Subcutaneous adipose tissue (tissue), 4 donors: Measurements from ENCODE around the gene TMEM267. TPM values are rescaled to one million over a fixed set of nuclear protein-coding genes. Genes with fewer than 3 reads are reported as not detected.

Experiments used
- total RNA-seq, 4 donors: library from RNA; depleted of rRNA; stranded (reverse); fragments of >200 nt; gene quantifications; one replicate each; pipeline ENCODE4 v1.1.0, GENCODE V29; 2016
- TF ChIP-seq, protein P1 (sequence below): fragments of 450-650 bp; IDR thresholded peaks from one replicate; pipeline ENCODE4 v1.5.1; 2016; ENCODE audit warnings: low read depth, mild to moderate bottlenecking, control low read depth, antibody characterized with exemption, moderate library complexity

TMEM267 gene
- total RNA-seq, 4 donors from 2014 or later: 3.4 to 18.9 (median 7.2) TPM

DNA sequence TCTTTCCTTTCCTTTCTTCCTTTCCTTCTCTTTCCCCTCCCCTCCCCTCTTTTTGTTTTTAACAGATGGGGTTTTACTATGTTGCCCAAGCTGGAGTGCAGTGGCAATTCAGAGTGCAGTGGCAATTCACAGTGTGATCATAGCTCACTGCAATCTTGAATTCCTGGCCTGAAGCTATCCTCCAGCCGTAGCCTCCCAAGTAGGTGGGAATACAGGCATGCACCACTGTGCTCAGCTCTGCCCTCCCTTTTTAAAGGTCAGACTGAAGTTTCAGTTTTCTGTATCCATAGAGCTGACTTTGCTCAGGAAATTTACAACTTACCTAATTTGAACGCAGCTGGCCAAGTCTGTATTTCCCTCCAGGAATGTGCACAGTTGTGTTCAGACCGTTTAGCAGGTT is 72.2 kb downstream of the TMEM267 start:
- TF ChIP-seq, protein P1, sequence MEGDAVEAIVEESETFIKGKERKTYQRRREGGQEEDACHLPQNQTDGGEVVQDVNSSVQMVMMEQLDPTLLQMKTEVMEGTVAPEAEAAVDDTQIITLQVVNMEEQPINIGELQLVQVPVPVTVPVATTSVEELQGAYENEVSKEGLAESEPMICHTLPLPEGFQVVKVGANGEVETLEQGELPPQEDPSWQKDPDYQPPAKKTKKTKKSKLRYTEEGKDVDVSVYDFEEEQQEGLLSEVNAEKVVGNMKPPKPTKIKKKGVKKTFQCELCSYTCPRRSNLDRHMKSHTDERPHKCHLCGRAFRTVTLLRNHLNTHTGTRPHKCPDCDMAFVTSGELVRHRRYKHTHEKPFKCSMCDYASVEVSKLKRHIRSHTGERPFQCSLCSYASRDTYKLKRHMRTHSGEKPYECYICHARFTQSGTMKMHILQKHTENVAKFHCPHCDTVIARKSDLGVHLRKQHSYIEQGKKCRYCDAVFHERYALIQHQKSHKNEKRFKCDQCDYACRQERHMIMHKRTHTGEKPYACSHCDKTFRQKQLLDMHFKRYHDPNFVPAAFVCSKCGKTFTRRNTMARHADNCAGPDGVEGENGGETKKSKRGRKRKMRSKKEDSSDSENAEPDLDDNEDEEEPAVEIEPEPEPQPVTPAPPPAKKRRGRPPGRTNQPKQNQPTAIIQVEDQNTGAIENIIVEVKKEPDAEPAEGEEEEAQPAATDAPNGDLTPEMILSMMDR: no peak

DNA sequence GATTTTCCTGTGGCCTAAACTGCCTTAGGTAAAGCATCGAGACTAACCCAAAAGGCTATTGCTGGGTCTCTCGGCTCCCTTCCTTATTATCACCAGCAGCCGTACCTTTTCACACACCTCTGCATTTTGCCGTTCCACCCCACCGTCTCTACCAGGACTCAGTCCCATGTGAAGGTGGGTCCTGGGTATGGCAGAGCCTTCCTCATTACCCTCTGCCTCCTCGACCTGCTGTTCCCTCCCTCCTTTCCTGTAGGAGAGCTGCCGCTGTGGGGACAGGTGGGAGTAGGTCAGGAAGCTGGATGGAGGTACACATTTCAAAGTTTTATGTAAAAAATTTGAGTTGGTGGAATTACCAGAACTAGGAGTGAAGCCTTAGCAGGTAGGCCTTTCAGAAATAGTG is 73.3 kb downstream of the TMEM267 start:
- TF ChIP-seq, protein P1: no peak

DNA sequence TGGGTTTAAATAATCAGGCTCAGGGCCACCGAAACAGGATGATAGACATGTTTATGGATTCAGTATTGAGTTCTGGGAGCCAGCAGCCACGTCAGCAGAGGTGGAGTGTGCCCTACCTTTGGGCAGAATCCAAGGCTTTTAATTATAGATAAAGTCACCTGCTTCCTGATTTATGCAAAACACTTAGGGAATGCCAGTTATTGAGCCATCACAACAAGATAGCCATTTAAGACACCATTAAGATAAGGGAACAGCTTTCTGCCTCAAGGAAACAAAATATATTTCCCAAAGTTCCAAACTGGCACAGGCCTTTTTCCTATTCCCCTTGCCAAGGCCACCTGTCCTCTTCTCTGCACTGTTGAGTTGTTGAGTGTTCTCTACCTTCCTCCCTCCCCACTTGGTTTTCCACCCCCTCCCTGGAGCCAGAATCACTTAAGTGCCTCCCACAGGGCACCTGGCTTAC is 73.8 kb downstream of the TMEM267 start:
- TF ChIP-seq, protein P1: no peak

DNA sequence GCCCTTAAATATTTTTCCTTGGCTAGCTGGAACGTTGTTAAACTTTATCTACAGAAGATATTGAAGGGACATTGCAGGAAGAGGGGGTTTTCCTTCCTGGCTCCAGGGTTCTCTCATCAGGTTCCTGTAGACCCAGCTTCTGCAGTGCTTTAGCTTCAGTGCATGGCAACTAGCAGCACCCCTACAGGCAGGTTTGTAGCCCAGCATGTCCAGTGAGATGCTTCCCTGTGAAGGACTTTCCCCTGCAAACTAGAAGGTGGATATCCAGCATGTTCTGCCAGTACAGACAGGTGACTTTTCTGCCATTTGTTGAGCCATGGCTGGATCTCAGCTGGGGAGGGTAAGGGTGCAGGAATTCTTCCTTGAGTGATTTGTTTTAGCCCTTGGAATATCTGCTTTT is 81.8 kb downstream of the TMEM267 start:
- TF ChIP-seq, protein P1: no peak

DNA sequence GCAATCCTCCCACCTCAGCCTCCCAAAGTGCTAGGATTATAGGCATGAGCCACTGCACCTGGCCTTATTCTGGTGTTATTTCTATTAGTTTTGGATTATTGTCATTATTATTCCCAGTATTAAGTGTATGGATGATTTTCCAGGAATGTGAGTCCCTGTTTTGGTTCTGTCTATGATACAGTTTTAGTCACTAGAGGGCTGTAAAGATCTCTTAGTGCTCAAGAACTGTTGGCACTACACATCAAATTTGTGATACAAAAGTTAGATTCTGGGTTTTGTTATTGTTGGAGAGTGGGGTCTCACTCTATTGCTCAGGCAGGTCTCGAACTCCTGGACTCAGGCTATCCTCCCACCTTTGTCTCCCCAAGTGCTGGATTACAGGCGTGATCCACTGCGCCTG is 83.6 kb downstream of the TMEM267 start:
- TF ChIP-seq, protein P1: no peak

DNA sequence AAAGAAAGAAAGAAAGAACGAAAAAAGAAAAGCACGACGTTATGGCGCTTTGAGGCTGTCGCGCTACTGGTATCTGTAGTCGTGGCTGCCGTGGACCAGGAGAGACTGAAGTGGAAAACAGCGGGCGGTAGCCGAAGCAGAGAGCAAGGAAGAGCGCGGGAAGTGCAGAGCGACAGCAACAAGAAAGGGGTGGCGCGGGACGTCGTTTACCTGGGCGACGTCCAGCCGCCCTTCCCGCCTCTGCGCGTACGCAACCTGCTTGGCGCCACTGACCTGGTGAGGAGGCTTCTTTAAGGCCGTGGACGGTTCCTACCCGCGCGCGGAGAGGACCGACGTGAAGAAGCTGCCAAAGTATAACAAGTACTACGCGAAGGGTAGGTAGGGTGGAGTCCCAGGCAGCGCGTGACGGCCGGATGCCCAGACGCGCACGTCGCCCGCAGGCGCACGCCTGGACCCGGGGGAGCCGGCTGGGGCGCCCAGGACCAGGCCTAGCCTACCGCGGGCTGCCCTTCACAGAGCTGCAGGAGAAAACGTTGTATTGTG is 86.8 kb downstream of the TMEM267 start:
- TF ChIP-seq, protein P1: no peak

Other genes starting within 250 kb of the TMEM267 start
- 10 to 100 TPM; 22.9 to 36.7 (median 27.4) TPM for gene HMGCS1, start 170.5 kb downstream of the TMEM267 start, total RNA-seq
- 1 to 10 TPM; 1.2 to 3.7 (median 2.2) TPM for gene CCL28, start 71.5 kb downstream of the TMEM267 start, total RNA-seq
- 1 to 10 TPM in 3 of 4 donors, not detected in 1; 2.4 to 3.9 (median 3.4) TPM for gene C5orf34, start 31.3 kb upstream of the TMEM267 start, total RNA-seq
- gene PAIP1, start 73.2 kb upstream of the TMEM267 start, total RNA-seq: 100 to 1,000 TPM; 109 to 166 (median 126) TPM
- 100 to 1,000 TPM in 2 of 4 donors, 10 to 100 TPM in 2; 93.8 to 136 (median 102) TPM for gene NNT, start 119.3 kb upstream of the TMEM267 start, total RNA-seq